ENCODE measurements around the gene ADGRV1. TPM values are rescaled to one million over a fixed set of nuclear protein-coding genes. Genes with fewer than 3 reads are reported as not detected.

The ADGRV1 gene
- total RNA-seq, 1 donor from 2014 or later = 1.7 TPM

- intact Hi-C loops (cut with DNase I) = no loop called here
- DNase-seq (ENCODE audit: low spot score) (no peak), ATAC-seq (no peak)
These were observed 315.5 kb downstream of the ADGRV1 start for GRCh38 chr5:90874066-90874465.

GRCh38 chr5:90875456-90875855, 316.9 kb downstream of the ADGRV1 start:
- ATAC-seq (no peak), DNase-seq (ENCODE audit: low spot score) (no peak)
- intact Hi-C loops (cut with DNase I) = no loop called here

GRCh38 chr5:90876366-90876765, 317.8 kb downstream of the ADGRV1 start:
- intact Hi-C loops (cut with DNase I) = no loop called here

GRCh38 chr5:90877049-90877448, 318.5 kb downstream of the ADGRV1 start:
- no peak for ATAC-seq

More at GRCh38 chr5:90876366-90876765, 317.8 kb downstream of the ADGRV1 start:
- no peak for DNase-seq (ENCODE audit: low spot score)
- no peak for ATAC-seq

GRCh38 chr5:90878081-90878480, 319.5 kb downstream of the ADGRV1 start:
- intact Hi-C loops (cut with DNase I) = no loop called here
- ATAC-seq (peak; percentile 55), DNase-seq (ENCODE audit: low spot score) (no peak)

More at GRCh38 chr5:90877049-90877448, 318.5 kb downstream of the ADGRV1 start:
- intact Hi-C loops (cut with DNase I) = no loop called here
- DNase-seq (ENCODE audit: low spot score) = no peak

GRCh38 chr5:90878549-90879196, 320.1 kb downstream of the ADGRV1 start:
- ATAC-seq (peak; percentile 74), DNase-seq (ENCODE audit: low spot score) (no peak)
- intact Hi-C loops (cut with DNase I) = no loop called here

GRCh38 chr5:90881626-90882150, 323.1 kb downstream of the ADGRV1 start:
- no peak for DNase-seq (ENCODE audit: low spot score)
- ATAC-seq = no peak
- intact Hi-C loops (cut with DNase I) = no loop called here

- intact Hi-C loops (cut with DNase I) = no loop called here
- DNase-seq (ENCODE audit: low spot score) (no peak), ATAC-seq (no peak)
These were observed 323.9 kb downstream of the ADGRV1 start for GRCh38 chr5:90882448-90882847.

GRCh38 chr5:90885180-90885868, 326.7 kb downstream of the ADGRV1 start:
- no peak for ATAC-seq
- intact Hi-C loops (cut with DNase I) = no loop called here
- DNase-seq (ENCODE audit: low spot score) = no peak

GRCh38 chr5:90886381-90886780, 327.8 kb downstream of the ADGRV1 start:
- no peak for DNase-seq (ENCODE audit: low spot score)
- intact Hi-C loops (cut with DNase I) = no loop called here
- ATAC-seq = no peak

GRCh38 chr5:90888511-90889324, 330.1 kb downstream of the ADGRV1 start:
- DNase-seq (ENCODE audit: low spot score) (no peak), ATAC-seq (peak; percentile 63)
- intact Hi-C loops (cut with DNase I) = no loop called here

- ATAC-seq (no peak), DNase-seq (ENCODE audit: low spot score) (no peak)
- intact Hi-C loops (cut with DNase I) = no loop called here
These were observed 330.7 kb downstream of the ADGRV1 start for GRCh38 chr5:90889325-90889600.

- no peak for DNase-seq (ENCODE audit: low spot score)
- intact Hi-C loops (cut with DNase I) = no loop called here
- ATAC-seq = no peak
These were observed 331.6 kb downstream of the ADGRV1 start for GRCh38 chr5:90890180-90890579.

GRCh38 chr5:90894866-90895420, 336.3 kb downstream of the ADGRV1 start:
- no peak for ATAC-seq

GRCh38 chr5:90897618-90898017, 339.0 kb downstream of the ADGRV1 start:
- intact Hi-C loops (cut with DNase I) = no loop called here
- no peak for ATAC-seq

More at GRCh38 chr5:90894866-90895420, 336.3 kb downstream of the ADGRV1 start:
- no peak for DNase-seq (ENCODE audit: low spot score)
- intact Hi-C loops (cut with DNase I) = no loop called here

GRCh38 chr5:90898326-90899013, 339.9 kb downstream of the ADGRV1 start:
- ATAC-seq (no peak), DNase-seq (ENCODE audit: low spot score) (no peak)
- intact Hi-C loops (cut with DNase I) = no loop called here

More at GRCh38 chr5:90897618-90898017, 339.0 kb downstream of the ADGRV1 start:
- no peak for DNase-seq (ENCODE audit: low spot score)

GRCh38 chr5:90899014-90899604, 340.5 kb downstream of the ADGRV1 start:
- no peak for ATAC-seq
- no peak for DNase-seq (ENCODE audit: low spot score)
- intact Hi-C loops (cut with DNase I) = no loop called here

GRCh38 chr5:90901261-90901660, 342.7 kb downstream of the ADGRV1 start:
- intact Hi-C loops (cut with DNase I) = no loop called here
- no peak for DNase-seq (ENCODE audit: low spot score)
- no peak for ATAC-seq

- DNase-seq (ENCODE audit: low spot score) (no peak), ATAC-seq (no peak)
- intact Hi-C loops (cut with DNase I) = no loop called here
These were observed 343.6 kb downstream of the ADGRV1 start for GRCh38 chr5:90902170-90902569.
